MV-4-11 (cell line): ENCODE measurements around the gene VSIR.
A peak's percentile ranks its signal among the peaks of the same experiment; 100 is the strongest.

Experiments used
- DNase-seq: peaks from one replicate; lab custom pipeline; 2025; lab: John Stamatoyannopoulos, UW

The VSIR gene

DNA sequence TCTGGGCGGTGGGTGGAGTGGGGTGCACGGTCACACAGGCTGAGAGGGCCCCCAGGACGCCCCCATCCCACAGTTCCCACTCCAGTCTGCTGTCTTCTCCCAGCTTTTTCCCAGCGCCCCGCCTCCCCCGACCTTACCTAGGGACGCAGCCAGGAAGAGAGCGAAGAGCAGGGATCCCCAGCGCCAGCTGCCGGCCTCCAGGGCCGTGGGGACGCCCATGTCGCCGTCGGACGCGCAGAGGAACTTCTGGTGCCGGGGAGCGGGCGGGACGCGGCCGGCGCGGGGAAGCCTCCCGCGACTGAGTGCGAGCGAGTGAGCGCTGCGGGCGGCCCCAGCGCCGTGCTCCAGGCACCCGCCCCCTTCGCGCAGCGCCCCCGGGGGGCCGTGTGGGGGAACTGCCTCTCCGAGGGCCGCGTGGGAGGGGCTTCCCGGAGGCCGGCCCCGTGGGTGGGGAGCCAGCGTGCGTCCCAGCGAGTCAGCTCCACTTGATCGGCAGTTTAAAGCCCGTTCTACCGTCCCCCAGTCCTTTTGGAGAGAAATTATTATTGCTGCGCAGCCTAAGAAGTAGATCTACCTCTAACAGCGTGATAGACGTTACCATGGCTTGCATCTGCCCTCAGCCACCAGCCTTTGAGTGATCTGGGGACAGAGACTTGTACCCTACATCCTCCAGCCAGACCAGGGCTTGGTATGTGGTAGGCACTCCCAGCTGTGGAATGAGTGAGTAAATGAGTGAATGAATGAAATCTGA lies at the start of gene VSIR:
Gene VSIR (minus strand): TSS at position 300 of the 751 bp plus-strand sequence. CDS start 81 bp downstream, at position 219.
- peak; percentile 80 for DNase-seq

DNA sequence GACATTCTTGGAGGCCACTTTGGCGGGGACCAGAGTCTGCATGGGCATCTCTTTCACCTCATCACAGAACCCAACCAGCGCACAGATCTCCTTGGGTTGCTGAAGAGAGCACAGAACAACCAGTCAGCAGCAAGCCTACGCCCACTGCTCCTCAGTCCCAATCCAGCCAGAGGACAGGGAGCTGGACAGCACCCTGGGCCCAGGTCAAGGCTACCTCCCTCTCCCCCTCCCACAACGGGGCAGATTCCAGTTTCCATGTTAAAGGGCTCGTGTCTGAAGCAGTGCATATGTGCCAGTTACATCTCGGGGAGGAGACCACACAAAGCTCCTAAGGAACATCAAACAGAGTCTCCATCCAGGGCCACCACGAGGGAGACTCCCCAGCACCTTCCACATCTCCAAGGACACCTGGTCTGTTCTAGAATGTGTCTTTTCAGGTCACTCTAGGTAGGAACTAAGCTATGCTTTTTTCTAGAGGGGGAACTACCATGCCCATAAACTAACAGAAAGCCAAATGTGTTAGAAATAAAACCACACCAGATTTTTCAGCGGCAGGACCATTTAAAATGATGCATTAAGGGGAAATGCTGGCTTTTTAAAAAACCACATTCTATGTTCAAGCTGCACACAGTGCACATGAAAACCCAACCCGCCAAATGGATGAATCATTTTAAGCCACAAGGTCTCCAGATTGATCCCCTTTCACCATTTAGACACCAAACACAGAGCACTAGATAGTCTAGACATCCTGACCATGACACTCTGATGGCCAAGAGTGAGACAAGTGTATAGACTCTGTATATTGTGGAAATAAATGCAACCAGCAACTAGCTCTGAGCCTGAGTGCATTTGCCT lies 48.8 kb upstream of the VSIR start:
- peak; percentile 95 for DNase-seq

DNA sequence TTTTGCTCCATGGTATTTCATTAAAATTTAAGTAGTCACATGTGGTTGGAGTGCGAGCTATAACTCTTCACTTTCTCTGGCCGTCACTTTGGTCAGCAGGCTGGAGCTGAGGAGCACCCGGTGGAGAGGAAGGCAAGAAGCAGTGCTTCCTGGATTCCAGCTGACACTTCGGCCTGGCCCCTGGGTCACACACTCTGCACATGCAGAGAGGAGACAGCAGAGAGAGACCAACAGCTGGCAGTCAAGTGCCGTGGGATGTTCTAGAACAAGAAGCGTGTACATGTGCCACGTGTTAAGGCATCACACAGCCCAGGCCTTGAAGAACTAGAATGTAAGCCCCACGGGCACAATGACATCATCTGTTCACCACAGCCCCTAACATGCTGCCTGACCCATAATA lies 47.6 kb upstream of the VSIR start:
- DNase-seq = no peak

DNA sequence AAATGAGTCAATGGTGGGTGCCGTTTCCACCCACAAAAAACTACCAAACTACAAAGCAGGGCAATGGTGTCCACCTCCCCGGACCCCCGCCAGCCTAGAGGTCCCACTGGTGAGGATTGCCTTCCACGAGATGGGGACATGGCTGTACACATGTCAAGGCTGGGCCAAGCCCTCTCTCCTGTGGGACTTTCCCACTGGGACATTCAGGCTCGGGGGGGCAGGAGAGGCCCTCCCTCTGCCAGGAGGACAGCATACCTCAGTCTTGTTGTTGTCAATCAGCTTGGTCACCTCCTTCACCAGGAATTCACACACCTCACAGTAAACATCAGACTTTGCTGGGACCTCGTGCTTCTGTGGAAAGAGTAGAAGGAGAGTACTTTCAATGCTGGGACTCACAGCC lies 46.7 kb upstream of the VSIR start:
- no peak for DNase-seq

DNA sequence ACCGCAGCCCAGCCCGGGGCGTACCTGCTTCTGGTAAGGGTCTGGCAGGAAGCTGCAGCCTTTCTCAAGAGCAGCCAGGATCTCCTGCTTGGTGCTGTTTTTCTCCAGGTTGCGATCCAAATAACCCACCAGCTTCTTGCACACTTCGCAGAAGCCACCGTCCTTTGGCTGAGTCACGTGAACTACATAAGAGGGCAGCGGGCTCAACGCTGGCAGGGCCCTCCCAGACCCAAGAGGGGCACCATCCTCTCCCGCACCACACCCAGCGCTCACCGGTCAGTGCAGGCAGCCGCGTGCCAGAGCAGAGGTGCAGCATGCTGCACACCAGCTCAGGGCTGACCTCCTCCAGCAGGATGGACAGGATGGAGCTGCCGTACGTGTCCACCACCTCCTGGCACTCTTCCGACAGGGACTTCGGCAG lies 46.1 kb upstream of the VSIR start:
- no peak for DNase-seq

DNA sequence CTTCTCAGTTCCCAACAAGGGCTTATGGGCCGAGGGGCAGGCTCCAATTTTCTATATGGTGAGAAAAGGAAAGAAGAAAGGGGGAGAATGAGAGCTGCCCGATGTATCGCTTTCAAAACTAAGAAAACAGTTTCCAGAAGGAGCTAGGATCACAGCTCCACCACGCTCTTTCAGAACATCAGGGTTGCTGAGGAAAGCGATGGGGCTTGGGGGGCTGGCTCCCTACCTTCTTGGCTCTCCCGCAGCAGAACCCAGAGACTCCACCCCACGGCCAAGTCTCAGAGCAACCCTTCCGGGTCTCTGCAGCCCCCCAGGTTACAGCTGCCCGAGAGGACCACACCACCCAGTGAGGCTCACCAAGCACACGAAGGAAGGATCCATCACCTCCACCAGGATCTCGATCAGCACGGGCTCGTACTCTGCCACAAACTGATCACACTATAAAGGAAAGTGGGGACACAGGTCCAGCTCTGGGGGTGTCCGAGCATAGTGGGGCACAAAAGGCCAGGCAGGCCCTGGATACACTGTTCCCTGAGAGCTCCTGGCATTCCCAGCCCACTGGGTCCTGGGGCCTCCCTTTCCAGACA lies 45.4 kb upstream of the VSIR start:
- DNase-seq = no peak

DNA sequence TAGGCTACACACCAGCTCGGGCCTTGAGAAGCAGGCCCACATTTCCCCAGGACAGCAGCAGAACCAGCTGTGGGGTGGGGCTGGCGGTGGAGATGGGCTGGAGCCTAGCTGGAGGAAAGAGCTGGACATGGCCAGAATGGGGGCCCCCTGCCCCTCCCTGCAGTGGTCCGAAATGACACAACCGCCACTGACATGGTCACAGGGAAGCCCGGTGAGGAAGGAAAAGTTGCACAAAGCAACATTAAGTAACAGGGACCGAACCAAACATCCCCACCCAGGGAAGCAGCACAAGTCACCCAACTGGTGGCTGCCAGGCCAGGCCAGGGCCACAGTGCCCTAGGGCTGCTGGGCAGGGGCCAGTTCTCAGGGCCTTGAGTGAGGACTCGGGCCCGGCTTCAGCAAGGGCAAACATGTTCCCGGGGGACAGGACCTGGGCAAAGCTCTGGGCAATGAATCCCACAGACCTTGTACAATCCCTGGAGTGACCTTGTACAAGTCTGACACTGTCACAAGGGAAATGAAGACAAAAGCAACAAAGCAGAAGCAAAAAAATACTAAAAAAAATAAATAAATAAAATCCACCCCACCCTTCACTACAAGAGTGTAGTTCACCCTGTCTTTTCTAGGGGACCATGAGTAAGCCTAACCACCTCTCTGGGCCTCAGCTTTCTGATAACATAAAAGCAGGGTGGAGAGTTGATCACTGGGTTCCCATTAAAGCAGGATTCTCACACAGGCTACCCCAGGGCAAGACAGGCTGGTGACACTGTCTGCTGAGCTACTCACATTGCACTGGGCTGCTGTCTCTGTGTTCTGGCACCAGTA lies 44.7 kb upstream of the VSIR start:
- DNase-seq = no peak

DNA sequence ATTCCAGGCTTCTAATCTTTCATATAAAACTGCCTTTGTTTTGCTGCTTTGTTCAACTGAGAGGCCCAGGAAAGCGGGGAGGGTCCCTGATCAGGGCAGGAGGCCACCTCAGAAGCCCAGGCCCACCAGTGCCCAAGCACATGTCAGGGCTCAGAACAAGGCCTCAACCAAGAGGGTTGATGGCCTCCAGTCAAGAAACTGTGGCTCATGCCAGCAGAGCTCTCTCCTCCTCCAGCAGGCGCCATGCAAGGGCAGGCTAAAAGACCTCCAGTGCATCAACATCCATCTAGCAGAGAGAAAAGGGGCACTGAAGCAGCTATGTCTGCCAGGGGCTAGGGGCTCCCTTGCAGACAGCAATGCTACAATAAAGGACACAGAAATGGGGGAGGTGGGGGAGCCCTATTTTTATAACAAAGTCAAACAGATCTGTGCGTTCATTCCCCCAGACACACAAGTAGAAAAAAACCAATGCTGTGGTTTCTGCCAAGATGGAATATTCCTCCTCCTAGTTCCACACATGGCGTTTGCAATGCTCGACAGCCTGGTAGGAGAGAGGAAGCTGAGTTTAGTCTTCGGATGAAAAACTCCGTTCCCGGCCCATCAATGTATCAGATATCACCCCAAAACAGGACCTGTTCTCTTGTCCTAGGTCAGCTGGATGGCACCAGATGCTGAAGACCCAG lies 43.8 kb upstream of the VSIR start:
- no peak for DNase-seq

DNA sequence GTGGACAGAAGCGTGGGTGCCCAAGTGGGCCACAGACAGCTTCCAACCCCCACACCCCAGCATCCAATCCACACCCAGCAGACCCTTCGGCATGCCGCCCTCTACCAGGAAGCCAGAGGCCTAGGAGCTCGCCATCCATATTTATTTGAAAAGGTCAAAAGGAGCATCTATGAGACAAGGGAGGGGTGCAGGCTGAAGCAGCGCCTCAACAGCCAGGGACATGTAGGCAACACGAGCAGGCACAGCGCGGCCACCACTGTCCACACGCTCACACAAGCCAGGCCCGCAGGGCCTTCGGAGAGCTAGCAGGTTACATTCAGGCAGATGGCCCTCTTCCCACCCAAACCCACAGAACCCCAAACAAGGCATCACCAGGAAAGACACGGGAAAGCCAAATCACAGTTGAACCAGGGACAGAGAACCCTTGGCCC lies 43.1 kb upstream of the VSIR start:
- DNase-seq = no peak

DNA sequence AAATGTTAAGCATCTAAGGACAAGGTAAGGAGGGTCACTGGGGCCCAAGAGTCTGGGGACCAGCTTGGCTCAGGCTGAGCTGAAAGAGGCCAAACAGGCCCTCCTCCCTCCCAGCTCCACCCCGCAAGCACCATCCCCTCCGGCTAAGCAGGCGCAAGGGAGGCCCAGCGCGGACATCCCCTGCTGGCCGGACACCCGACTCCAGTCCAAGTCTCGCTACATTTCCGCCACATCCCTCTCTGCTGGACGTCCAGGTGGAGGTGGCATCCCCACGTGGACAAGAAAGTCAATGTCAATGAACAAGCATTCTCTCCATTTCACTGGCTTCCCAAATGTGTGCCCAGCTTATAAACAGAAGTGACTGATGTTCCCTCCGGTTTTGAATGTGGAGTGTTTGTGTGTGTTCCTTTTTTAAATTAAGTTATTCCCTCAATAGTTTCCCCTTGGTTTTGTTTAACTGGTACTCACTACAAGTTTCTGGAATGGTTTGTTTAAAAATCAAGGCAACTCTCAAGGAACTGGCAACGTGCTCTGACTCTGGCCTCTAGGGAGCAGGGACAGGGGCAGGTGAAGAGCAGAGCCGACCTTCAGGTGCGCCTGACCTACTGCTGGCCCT lies 42.3 kb upstream of the VSIR start:
- no peak for DNase-seq

DNA sequence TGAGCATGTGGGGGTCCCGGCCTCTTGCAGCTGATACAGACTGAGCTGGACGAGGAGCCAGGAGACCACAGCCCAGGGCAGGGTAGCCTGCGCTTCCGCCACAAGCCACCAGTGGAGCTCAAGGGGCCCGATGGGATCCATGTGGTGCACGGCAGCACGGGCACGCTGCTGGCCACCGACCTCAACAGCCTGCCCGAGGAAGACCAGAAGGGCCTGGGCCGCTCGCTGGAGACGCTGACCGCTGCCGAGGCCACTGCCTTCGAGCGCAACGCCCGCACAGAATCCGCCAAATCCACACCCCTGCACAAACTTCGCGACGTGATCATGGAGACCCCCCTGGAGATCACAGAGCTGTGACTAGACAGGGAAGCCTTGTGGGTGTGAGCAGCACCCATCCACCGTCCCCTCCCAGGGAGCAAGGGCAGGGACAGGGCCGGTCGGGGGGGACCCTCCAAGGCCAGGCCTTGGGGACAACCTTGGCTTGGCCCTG lies 41.6 kb upstream of the VSIR start:
- no peak for DNase-seq

DNA sequence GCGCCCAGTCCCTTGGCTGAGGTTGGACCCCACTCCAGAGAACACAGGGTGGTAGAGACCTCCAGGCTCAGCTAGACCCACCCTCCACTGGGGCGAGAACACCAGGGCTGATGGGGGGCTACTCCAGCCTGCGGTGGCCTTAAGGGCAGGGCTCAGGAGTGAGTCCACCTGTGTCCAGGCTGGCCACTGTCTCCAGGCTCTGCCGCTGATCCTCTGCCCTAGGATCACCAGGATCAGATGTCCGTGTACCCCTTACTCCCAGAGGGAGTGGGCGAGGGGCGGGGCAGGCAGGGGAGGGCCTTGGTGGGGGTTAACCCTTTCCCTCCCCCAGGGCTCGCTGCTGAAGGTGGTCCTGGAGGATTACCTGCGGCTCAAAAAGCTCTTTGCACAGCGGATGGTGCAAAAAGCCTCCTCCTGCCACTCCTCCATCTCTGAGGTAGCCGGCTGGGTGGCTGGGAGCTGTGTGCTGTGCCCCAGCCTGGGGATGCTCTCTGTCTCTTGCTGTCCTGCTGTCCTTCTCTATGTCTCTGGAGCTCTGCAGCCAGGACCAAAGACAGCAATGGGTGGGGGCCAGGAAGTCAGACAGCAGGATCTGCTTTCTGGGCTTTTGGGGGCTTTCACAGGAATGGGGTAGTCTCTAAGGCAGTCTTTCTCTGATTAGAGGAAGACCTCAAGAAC lies 39.7 kb upstream of the VSIR start:
- DNase-seq = no peak

DNA sequence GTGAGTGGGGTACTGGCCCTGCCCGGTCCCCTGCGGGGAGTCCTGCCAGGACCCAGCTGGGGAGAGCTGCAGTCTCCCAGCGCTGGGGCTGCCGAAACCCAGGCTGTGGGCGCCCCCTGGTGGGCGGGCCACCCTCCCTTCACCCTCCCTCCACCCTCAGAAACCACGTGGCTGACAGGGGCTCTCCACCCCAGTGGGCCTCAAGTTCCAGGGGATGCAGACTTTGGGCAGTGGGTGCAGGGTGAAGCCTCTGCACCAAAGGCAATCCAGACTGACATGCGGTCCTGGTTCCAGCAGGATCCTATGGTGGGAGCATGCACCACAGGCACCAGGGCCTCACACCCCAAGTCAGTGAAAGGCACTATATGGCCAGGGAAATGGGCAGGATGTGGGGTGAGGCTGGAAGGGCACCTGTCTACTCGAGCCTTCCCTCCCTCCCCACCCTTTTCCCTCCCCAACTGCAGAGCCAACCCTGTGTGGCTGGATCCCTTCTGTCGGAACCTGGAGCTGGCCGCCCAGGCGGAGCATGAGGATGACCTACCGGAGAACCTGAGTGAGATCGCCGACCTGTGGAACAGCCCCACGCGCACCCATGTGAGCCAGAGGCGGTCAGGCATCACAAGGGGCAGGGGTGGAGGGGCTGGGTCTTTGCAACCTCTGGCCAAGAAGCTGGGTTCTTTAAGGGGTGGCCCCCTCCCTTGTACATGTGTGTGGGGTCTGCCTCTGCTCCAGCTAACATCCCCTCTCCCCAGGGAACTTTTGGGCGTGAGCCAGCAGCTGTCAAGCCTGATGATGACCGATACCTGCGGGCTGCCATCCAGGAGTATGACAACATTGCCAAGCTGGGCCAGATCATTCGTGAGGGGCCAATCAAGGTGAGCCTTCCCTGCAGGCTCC lies 38.9 kb upstream of the VSIR start:
- peak; percentile 47 for DNase-seq

DNA sequence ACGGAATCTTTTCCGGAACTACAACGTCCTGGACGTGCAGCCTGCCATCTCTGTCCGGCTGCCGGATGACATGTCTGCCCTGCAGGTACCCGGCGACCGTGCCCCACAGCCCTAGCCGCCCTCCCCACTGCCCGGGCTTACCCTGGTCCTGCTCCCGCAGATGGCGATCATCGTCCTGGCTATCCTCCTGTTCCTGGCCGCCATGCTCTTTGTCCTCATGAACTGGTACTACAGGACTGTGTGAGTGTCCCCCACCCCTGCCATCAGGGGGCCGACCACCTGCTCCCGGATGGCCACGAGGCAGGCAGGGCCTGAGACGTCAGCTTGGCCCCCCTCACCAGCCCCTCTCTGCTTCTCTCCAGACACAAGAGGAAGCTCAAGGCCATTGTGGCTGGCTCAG lies 38.0 kb upstream of the VSIR start:
- no peak for DNase-seq

DNA sequence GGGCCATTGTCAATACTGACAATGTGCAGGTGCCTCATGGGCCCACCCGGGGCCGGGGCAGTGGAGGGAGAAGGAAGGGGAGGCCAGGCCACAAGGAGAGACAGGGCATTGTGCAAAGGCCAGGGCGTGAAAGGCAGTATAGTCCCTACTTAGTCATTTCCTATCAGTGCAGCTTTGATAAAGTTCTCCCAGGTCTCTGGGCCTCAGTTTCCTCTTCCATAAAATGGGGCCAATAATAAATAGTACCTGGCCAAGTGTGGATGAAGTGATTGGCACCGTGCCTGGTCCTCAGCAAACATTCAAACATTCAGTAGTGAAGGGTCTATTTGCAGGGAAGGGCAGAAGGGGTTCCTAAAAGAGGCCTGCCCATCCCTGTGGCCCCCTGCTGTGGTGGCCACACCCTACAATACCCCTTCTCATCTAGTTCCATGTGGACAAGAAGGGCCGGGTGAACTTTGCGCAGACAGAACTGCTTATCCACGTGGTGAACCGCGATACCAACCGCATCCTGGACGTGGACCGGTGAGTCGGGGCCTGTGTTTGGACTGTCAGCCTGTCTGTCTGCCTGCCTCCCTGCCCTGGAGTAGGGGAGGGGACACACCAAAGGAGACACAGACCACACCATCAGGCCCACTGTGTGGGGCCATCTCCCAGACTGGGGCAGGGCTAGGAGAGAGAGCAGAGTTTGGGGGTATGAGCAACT lies 36.9 kb upstream of the VSIR start:
- DNase-seq = peak; percentile 57

DNA sequence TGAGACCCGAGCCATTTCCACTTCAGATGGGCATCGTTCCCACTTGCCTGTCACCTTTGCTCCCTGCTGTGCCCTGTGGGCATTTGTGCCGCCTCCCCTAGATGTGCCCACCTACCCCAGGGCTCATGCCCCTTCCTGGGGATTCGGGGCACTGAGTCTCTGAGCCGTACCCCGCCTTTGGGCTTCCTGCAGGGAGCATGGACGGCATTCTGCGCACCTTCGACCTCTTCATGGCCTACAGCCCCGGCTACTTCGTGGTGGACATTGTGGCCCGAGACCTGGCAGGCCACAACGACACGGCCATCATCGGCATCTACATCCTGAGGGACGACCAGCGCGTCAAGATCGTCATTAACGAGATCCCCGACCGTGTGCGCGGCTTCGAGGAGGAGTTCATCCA lies 36.3 kb upstream of the VSIR start:
- no peak for DNase-seq

DNA sequence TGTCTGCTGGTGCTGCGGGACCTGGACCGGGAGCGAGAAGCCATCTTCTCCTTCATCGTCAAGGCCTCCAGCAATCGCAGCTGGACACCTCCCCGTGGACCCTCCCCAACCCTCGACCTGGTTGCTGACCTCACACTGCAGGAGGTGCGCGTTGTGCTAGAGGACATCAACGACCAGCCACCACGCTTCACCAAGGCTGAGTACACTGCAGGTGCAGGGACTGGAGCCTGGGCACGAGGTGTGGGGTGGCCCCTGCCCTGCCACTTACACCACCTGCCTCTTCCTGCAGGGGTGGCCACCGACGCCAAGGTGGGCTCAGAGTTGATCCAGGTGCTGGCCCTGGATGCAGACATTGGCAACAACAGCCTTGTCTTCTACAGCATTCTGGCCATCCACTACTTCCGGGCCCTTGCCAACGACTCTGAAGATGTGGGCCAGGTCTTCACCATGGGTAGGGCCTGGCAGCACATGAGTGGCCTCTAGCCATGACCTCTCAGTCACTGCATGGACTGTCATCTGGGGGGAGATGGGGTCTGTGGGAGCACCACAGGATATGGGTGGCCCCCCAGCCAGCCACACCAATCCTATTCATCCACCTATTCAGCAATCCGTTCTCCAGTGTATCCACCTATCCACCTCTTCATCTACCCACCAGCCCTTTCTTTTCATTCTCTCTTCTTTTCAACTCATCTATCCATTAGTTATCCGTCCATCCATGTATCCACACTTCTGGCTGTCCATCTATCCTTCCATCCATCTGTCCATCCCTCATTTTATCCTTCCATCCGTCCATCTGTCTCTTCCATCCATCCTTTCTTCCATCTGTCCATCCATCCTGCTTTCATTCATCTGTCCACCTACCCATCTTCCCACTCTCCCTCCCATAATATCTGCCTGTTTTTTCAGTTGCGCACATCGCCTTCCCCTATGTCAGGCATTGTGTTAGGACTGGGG lies 34.5 kb upstream of the VSIR start:
- no peak for DNase-seq
